Measurements from ENCODE around the gene EHBP1. TPM values are rescaled to one million over a fixed set of nuclear protein-coding genes. Genes with fewer than 3 reads are reported as not detected.

EHBP1 gene
- total RNA-seq, 1 donor from 2014 or later = 45.8 TPM

- H3K4me3 ChIP-seq = no peak overlapping the region
- H3K27me3 ChIP-seq (ENCODE audit: low read depth) = no peaks in the 10 kb centered on the region
- H3K36me3 ChIP-seq = peaks cover 4% of the 10 kb centered on the region
- TF ChIP-seq CTCF (IDR thresholded peaks at IDR 0.05) = no peak
- H3K27ac ChIP-seq = no peak overlapping the region
- no peak for DNase-seq
- peak in 1 of 2 donors; percentile 37 for ATAC-seq
- H3K9me3 ChIP-seq = peaks cover 6% of the 10 kb centered on the region
- intact Hi-C loops (cut with DNase I) = no loop called here
- no peaks in the 10 kb centered on the region for H3K4me1 ChIP-seq
These were observed 149.3 kb downstream of the EHBP1 start for GRCh38 chr2:62854600-62855514.

- ATAC-seq (no peak), DNase-seq (no peak)
- H3K4me3 ChIP-seq = no peak overlapping the region
- H3K4me1 ChIP-seq = no peaks in the 10 kb centered on the region
- no peaks in the 10 kb centered on the region for H3K27me3 ChIP-seq (ENCODE audit: low read depth)
- H3K9me3 ChIP-seq = peaks cover 6% of the 10 kb centered on the region
- peaks cover 4% of the 10 kb centered on the region for H3K36me3 ChIP-seq
- TF ChIP-seq CTCF (IDR thresholded peaks at IDR 0.05) = no peak
- intact Hi-C loops (cut with DNase I) = no loop called here
- H3K27ac ChIP-seq = no peak overlapping the region
These were observed 150.9 kb downstream of the EHBP1 start for GRCh38 chr2:62856228-62857040.

- Histone ChIP-seq H3K36me3 (peaks cover 4% of the 10 kb centered on the region), H3K9me3 (peaks cover 6% of the 10 kb centered on the region), H3K4me1 (no peaks in the 10 kb centered on the region), H3K27ac (no peak overlapping the region), H3K4me3 (no peak overlapping the region), H3K27me3 (ENCODE audit: low read depth) (no peaks in the 10 kb centered on the region)
- TF ChIP-seq CTCF (IDR thresholded peaks at IDR 0.05) = no peak
- intact Hi-C loops (cut with DNase I) = no loop called here
- no peak for ATAC-seq
- DNase-seq = no peak
These were observed 151.8 kb downstream of the EHBP1 start for GRCh38 chr2:62857139-62857931.

GRCh38 chr2:62858231-62858832 lies 152.8 kb downstream of the EHBP1 start:
- Histone ChIP-seq H3K9me3 (peaks cover 4% of the 10 kb centered on the region), H3K36me3 (peaks cover 4% of the 10 kb centered on the region), H3K4me3 (no peak overlapping the region), H3K27ac (no peak overlapping the region), H3K4me1 (no peaks in the 10 kb centered on the region), H3K27me3 (ENCODE audit: low read depth) (no peaks in the 10 kb centered on the region)
- no peak for TF ChIP-seq CTCF (IDR thresholded peaks at IDR 0.05)
- DNase-seq = no peak
- intact Hi-C loops (cut with DNase I) = no loop called here
- no peak for ATAC-seq

- ATAC-seq = no peak
- DNase-seq = no peak
- H3K36me3 ChIP-seq = peaks cover 28% of the 10 kb centered on the region
These were observed 163.4 kb downstream of the EHBP1 start for GRCh38 chr2:62868947-62869346.

More at GRCh38 chr2:62868947-62869346, 163.4 kb downstream of the EHBP1 start:
- H3K4me3 ChIP-seq = no peak overlapping the region
- TF ChIP-seq CTCF (IDR thresholded peaks at IDR 0.05) = no peak
- H3K4me1 ChIP-seq = no peaks in the 10 kb centered on the region
- no peaks in the 10 kb centered on the region for H3K9me3 ChIP-seq
- H3K27me3 ChIP-seq (ENCODE audit: low read depth) = no peaks in the 10 kb centered on the region
- intact Hi-C loops (cut with DNase I) = no loop called here
- H3K27ac ChIP-seq = no peak overlapping the region

All from lower lobe of right lung (tissue), 2 donors.